Glomerular visceral epithelial cell (primary cell): Measurements from ENCODE around the gene TNS3.

ENCODE experiments used
- DNase-seq: peaks from one replicate; pipeline ENCODE4 v3.0.0-alpha.2; 2016; ENCODE audit errors: extremely low spot score

Gene TNS3

GRCh38 chr7:47408675-47409074, 173.2 kb downstream of the TNS3 start:
- DNase-seq, result no peak

GRCh38 chr7:47407821-47408674, 173.9 kb downstream of the TNS3 start:
- DNase-seq, result no peak

GRCh38 chr7:47407136-47407535, 174.8 kb downstream of the TNS3 start:
- DNase-seq, result no peak

GRCh38 chr7:47406801-47407129, 175.1 kb downstream of the TNS3 start:
- no peak for DNase-seq

GRCh38 chr7:47405921-47406800, 175.8 kb downstream of the TNS3 start:
- DNase-seq, result peak; percentile 32

- no peak for DNase-seq
These were observed 176.5 kb downstream of the TNS3 start for GRCh38 chr7:47405286-47405904.

- DNase-seq, result no peak
These were observed 177.9 kb downstream of the TNS3 start for GRCh38 chr7:47404010-47404409.

GRCh38 chr7:47402941-47403866, 178.7 kb downstream of the TNS3 start:
- DNase-seq, result no peak

GRCh38 chr7:47401611-47402570, 180.0 kb downstream of the TNS3 start:
- no peak for DNase-seq

- no peak for DNase-seq
These were observed 181.1 kb downstream of the TNS3 start for GRCh38 chr7:47400741-47401206.

- DNase-seq, result no peak
These were observed 181.9 kb downstream of the TNS3 start for GRCh38 chr7:47400001-47400400.

GRCh38 chr7:47394751-47395252, 187.1 kb downstream of the TNS3 start:
- no peak for DNase-seq

- no peak for DNase-seq
These were observed 187.7 kb downstream of the TNS3 start for GRCh38 chr7:47394216-47394615.

GRCh38 chr7:47393406-47393805, 188.5 kb downstream of the TNS3 start:
- DNase-seq, result no peak

- DNase-seq, result no peak
These were observed 189.6 kb downstream of the TNS3 start for GRCh38 chr7:47392241-47392759.

GRCh38 chr7:47391726-47392125, 190.2 kb downstream of the TNS3 start:
- no peak for DNase-seq

- DNase-seq, result no peak
These were observed 191.0 kb downstream of the TNS3 start for GRCh38 chr7:47390914-47391313.

GRCh38 chr7:47389923-47390630, 191.8 kb downstream of the TNS3 start:
- no peak for DNase-seq
